ENCODE measurements around the gene BIN1. TPM values are rescaled to one million over a fixed set of nuclear protein-coding genes. Genes with fewer than 3 reads are reported as not detected.

Gene BIN1
- total RNA-seq, 2 experiments from 2014 or later: 1.5 to 14.1 TPM

DNA sequence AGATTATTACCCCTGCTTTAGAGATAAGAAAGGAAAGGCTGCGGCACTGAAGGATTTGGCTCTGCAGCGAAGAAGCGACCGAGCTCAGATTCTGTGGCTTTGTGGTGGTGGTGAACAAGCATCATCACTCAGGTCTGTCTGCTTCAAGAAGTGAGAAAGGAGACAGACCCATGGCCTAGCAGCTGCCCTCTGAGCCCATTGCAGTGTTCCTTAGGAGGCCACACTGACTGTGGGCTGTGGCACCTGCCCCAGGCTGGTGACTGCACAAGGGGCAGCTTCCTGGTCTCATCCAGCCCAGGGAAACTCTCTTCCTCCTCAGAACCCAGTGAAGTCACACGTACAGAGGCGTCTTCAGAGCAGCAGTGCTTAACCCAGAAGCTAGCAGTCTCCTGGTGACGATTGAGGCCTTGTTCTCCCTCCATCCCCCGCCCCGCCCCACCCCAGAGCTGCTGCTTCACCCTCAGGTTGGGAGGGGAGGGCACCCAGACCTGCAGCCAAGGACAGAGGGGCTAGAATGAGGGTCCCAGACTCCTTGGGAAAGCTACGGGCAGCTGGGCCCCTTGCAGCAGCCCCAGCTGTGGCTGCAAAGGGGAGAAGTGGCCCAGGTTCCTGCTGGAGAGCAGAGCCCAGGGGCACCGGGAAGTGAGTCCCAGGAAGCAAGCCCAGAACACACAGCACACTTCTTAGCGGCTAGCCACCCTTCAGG lies 22.2 kb downstream of the BIN1 start:
- Histone ChIP-seq H3K4me2 (ENCODE audit: low read length) (no peak overlapping the region), H3K36me3 (ENCODE audit: insufficient read depth, low read length) (no peaks in the 10 kb centered on the region), H3K4me1 (ENCODE audit: insufficient read depth, low read length, poor library complexity, severe bottlenecking) (peaks cover 26% of the 10 kb centered on the region), H3K9me2 (ENCODE audit: insufficient read depth, low read length) (no peaks in the 10 kb centered on the region), H3K79me2 (ENCODE audit: insufficient read depth, low read depth, low read length) (no peaks in the 10 kb centered on the region), H4K20me1 (ENCODE audit: insufficient read depth, low read length) (no peaks in the 10 kb centered on the region), H2AFZ (ENCODE audit: low read length) (peak overlapping the region; percentile 34; the same call in 1 of the 2 replicates), H3K27ac (ENCODE audit: low read depth, low read length, poor library complexity, severe bottlenecking) (no peak overlapping the region), H3K4me3 (ENCODE audit: low read depth, low read length, poor library complexity, severe bottlenecking) (no peak overlapping the region), H3K9me3 (ENCODE audit: low read length) (no peaks in the 10 kb centered on the region)
- intact Hi-C loops (cut with micrococcal nuclease; ENCODE audit: unreplicated experiment): no loop called here
- ChIA-PET POLR2A (interaction anchor here (1.3 kb wide), 1 partner anchor 9 kb away, joined by 4 read pairs; no protein-coding TSS in a partner anchor), CTCF (ENCODE audit: unreplicated experiment) (no interaction called here)
- TF ChIP-seq EZH2phosphoT487 (IDR thresholded peaks at IDR 0.05; ENCODE audit: borderline replicate concordance, low read depth, low read length): no peak
- TF ChIP-seq, protein P1, sequence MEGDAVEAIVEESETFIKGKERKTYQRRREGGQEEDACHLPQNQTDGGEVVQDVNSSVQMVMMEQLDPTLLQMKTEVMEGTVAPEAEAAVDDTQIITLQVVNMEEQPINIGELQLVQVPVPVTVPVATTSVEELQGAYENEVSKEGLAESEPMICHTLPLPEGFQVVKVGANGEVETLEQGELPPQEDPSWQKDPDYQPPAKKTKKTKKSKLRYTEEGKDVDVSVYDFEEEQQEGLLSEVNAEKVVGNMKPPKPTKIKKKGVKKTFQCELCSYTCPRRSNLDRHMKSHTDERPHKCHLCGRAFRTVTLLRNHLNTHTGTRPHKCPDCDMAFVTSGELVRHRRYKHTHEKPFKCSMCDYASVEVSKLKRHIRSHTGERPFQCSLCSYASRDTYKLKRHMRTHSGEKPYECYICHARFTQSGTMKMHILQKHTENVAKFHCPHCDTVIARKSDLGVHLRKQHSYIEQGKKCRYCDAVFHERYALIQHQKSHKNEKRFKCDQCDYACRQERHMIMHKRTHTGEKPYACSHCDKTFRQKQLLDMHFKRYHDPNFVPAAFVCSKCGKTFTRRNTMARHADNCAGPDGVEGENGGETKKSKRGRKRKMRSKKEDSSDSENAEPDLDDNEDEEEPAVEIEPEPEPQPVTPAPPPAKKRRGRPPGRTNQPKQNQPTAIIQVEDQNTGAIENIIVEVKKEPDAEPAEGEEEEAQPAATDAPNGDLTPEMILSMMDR (conservative IDR thresholded peaks at IDR 0.05; ENCODE audit: low read length): no peak
- BruUV-seq (replicated peaks): no TSS peak
- no peak for DNase-seq (ENCODE audit: low spot score)

DNA sequence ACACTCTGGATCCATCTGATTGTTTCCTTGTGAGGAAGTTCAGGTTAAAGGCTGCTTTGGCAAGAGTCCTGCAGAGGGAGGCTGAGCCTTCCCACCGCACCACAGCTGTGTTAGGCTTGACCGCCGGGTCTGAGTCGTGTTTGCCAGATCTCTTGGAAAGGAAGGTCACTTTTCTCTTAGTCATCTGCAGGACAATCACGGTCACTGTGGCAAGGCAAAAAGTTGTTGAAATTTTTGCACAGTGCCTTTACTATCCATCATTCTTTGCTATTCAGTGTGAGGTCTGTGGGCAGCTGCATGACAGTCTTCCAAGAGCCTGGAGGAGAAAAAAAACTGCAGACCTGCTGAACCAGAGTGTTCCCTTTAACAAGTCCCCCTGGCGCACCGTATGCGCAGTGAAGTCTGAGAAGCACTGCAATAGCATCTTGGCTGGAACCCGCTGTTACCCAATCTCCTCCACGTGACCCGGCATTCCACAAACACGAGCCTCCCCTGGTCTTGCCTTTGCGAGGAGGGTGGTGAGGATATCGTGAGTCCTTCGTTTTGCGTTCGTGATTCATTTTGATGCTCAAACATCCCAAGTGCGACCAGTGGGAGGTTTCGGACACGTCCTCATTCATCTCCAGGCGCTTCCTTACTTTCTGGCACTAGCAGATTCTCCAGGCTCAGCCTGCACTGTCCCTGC lies 23.0 kb downstream of the BIN1 start:
- DNase-seq (ENCODE audit: low spot score): no peak
- Histone ChIP-seq H3K79me2 (ENCODE audit: insufficient read depth, low read depth, low read length) (no peaks in the 10 kb centered on the region), H2AFZ (ENCODE audit: low read length) (no peak overlapping the region), H3K4me2 (ENCODE audit: low read length) (no peak overlapping the region), H3K4me3 (ENCODE audit: low read depth, low read length, poor library complexity, severe bottlenecking) (no peak overlapping the region), H3K36me3 (ENCODE audit: insufficient read depth, low read length) (no peaks in the 10 kb centered on the region), H3K27ac (ENCODE audit: low read depth, low read length, poor library complexity, severe bottlenecking) (no peak overlapping the region), H3K4me1 (ENCODE audit: insufficient read depth, low read length, poor library complexity, severe bottlenecking) (peaks cover 26% of the 10 kb centered on the region), H3K9me3 (ENCODE audit: low read length) (no peaks in the 10 kb centered on the region), H4K20me1 (ENCODE audit: insufficient read depth, low read length) (no peaks in the 10 kb centered on the region), H3K9me2 (ENCODE audit: insufficient read depth, low read length) (no peaks in the 10 kb centered on the region)
- intact Hi-C loops (cut with micrococcal nuclease; ENCODE audit: unreplicated experiment): no loop called here
- CTCF ChIA-PET (ENCODE audit: unreplicated experiment): no interaction called here
- no TSS peak for BruUV-seq (replicated peaks)
- POLR2A ChIA-PET: no interaction called here
- no peak for TF ChIP-seq EZH2phosphoT487 (IDR thresholded peaks at IDR 0.05; ENCODE audit: borderline replicate concordance, low read depth, low read length)
- TF ChIP-seq, protein P1 (conservative IDR thresholded peaks at IDR 0.05; ENCODE audit: low read length): no peak

DNA sequence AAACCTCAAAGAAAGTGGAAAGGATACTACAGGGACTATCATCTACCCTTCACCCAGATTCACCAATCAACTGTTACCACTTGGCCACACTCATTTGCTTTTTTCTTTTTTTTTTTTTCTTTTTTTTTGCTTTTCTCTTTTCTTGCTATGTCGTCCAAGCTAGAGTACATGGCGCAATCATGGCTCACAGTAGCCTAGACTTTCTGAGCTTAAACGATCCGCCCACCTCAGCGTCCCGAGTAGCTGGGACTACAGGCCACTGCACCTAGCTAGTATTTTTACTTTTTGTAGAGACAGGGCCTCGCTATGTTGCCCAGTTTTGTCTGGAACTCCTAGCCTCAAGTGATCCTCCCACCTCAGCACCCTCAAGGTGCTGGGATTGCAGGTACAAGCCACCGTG lies 24.0 kb downstream of the BIN1 start:
- H3K4me2 ChIP-seq (ENCODE audit: low read length): no peak overlapping the region
- no peak overlapping the region for H3K27ac ChIP-seq (ENCODE audit: low read depth, low read length, poor library complexity, severe bottlenecking)
- POLR2A ChIA-PET: interaction anchor here (0.7 kb wide), 1 partner anchor 15 kb away, joined by 5 read pairs; no protein-coding TSS in a partner anchor
- TF ChIP-seq, protein P1 (conservative IDR thresholded peaks at IDR 0.05; ENCODE audit: low read length): no peak
- TF ChIP-seq EZH2phosphoT487 (IDR thresholded peaks at IDR 0.05; ENCODE audit: borderline replicate concordance, low read depth, low read length): no peak
- CTCF ChIA-PET (ENCODE audit: unreplicated experiment): no interaction called here
- no peaks in the 10 kb centered on the region for H4K20me1 ChIP-seq (ENCODE audit: insufficient read depth, low read length)
- no TSS peak for BruUV-seq (replicated peaks)
- no peak overlapping the region for H3K4me3 ChIP-seq (ENCODE audit: low read depth, low read length, poor library complexity, severe bottlenecking)
- no peaks in the 10 kb centered on the region for H3K79me2 ChIP-seq (ENCODE audit: insufficient read depth, low read depth, low read length)
- H2AFZ ChIP-seq (ENCODE audit: low read length): no peak overlapping the region
- DNase-seq (ENCODE audit: low spot score): no peak
- intact Hi-C loops (cut with micrococcal nuclease; ENCODE audit: unreplicated experiment): no loop called here
- H3K4me1 ChIP-seq (ENCODE audit: insufficient read depth, low read length, poor library complexity, severe bottlenecking): peaks cover 26% of the 10 kb centered on the region
- H3K36me3 ChIP-seq (ENCODE audit: insufficient read depth, low read length): no peaks in the 10 kb centered on the region
- no peaks in the 10 kb centered on the region for H3K9me3 ChIP-seq (ENCODE audit: low read length)
- no peaks in the 10 kb centered on the region for H3K9me2 ChIP-seq (ENCODE audit: insufficient read depth, low read length)
